ENCODE data around the gene DCDC1. TPM values are rescaled to one million over a fixed set of nuclear protein-coding genes. Genes with fewer than 3 reads are reported as not detected.

Gene DCDC1
- total RNA-seq, 1 experiment from 2014 or later = 0.68 TPM

DNA sequence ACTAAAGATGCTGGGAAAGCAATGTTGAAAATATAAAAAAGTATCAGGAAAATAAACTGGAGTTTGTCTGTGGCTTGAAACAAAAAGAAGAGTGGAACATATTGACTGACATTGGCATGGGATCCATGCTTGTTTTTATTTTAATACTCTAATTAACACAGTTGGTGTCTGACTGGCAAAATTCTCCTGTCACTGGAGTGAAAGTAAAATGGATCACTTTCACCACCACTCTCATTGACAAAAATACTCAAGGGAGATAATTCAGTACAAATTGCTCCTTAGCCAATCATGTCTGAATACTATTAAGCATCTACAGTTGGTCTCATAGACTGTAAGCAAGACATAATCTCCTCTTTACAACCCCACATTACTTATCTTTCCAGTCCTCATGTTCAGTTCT lies 101.8 kb downstream of the DCDC1 start:
- TF ChIP-seq, protein P1, sequence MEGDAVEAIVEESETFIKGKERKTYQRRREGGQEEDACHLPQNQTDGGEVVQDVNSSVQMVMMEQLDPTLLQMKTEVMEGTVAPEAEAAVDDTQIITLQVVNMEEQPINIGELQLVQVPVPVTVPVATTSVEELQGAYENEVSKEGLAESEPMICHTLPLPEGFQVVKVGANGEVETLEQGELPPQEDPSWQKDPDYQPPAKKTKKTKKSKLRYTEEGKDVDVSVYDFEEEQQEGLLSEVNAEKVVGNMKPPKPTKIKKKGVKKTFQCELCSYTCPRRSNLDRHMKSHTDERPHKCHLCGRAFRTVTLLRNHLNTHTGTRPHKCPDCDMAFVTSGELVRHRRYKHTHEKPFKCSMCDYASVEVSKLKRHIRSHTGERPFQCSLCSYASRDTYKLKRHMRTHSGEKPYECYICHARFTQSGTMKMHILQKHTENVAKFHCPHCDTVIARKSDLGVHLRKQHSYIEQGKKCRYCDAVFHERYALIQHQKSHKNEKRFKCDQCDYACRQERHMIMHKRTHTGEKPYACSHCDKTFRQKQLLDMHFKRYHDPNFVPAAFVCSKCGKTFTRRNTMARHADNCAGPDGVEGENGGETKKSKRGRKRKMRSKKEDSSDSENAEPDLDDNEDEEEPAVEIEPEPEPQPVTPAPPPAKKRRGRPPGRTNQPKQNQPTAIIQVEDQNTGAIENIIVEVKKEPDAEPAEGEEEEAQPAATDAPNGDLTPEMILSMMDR (IDR thresholded peaks at IDR 0.05; ENCODE audit: unreplicated experiment) = no peak
- no TSS peak for BruUV-seq (replicated peaks)
- H3K4me1 Mint-ChIP-seq (ENCODE audit: low read depth, unreplicated experiment) = no peaks in the 10 kb centered on the region
- no peaks in the 10 kb centered on the region for H3K36me3 Mint-ChIP-seq (ENCODE audit: insufficient read depth, unreplicated experiment)
- no peak for DNase-seq
- peaks cover 2% of the 10 kb centered on the region for H3K9me3 Mint-ChIP-seq (ENCODE audit: low read depth, unreplicated experiment)
- H3K27ac Mint-ChIP-seq (ENCODE audit: unreplicated experiment) = no peak overlapping the region
- intact Hi-C loops (cut with micrococcal nuclease; ENCODE audit: unreplicated experiment) = no loop called here
- no peak overlapping the region for H3K4me3 Mint-ChIP-seq (ENCODE audit: low read depth, unreplicated experiment)
- no peaks in the 10 kb centered on the region for H3K27me3 Mint-ChIP-seq (ENCODE audit: unreplicated experiment)
- CTCF ChIA-PET = no interaction called here

DNA sequence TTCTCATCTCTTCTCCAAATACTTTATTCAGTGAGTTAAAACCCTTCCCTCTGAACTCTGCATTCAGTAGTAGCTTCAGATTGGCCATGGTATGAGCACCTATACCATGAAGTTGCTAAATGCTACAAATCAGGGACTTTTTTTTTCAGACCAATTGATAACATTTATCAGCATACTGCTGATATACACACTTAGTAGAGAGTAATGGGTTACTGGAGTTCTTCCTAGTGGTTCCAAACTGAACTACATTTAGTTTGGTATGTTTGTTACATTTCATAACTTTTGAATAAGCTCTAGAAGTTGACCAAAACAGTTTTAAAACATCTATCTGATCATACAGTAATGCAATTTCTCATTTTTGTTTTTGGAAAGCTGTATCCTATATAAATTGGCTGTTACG lies 104.7 kb downstream of the DCDC1 start:
- Mint-ChIP-seq H3K9me3 (ENCODE audit: low read depth, unreplicated experiment) (no peaks in the 10 kb centered on the region), H3K27ac (ENCODE audit: unreplicated experiment) (no peak overlapping the region), H3K4me3 (ENCODE audit: low read depth, unreplicated experiment) (no peak overlapping the region), H3K36me3 (ENCODE audit: insufficient read depth, unreplicated experiment) (no peaks in the 10 kb centered on the region), H3K4me1 (ENCODE audit: low read depth, unreplicated experiment) (no peaks in the 10 kb centered on the region), H3K27me3 (ENCODE audit: unreplicated experiment) (no peaks in the 10 kb centered on the region)
- no peak for DNase-seq
- BruUV-seq (replicated peaks) = no TSS peak
- CTCF ChIA-PET = no interaction called here
- intact Hi-C loops (cut with micrococcal nuclease; ENCODE audit: unreplicated experiment) = no loop called here
- TF ChIP-seq, protein P1 (IDR thresholded peaks at IDR 0.05; ENCODE audit: unreplicated experiment) = no peak

DNA sequence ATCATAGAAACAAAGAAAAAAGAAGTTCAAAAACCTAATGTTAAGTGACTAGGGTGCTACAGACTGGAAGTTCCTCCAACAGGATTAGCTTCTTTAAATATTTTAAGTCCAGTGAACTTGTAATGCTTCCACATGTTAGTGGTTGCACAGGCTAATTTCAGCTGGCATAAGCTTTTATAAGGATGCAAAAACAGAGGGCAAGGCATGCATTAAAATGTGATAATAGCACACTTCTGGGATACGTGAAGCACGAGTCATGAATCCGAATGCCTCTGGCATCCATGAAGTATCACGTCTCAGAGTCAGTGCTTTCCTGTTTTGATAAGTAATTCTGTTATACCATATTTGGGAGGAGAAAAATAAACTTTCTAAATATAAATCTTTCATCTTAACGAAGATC lies 106.8 kb downstream of the DCDC1 start:
- Mint-ChIP-seq H3K9me3 (ENCODE audit: low read depth, unreplicated experiment) (no peaks in the 10 kb centered on the region), H3K27me3 (ENCODE audit: unreplicated experiment) (peaks cover 10% of the 10 kb centered on the region), H3K27ac (ENCODE audit: unreplicated experiment) (no peak overlapping the region), H3K4me1 (ENCODE audit: low read depth, unreplicated experiment) (no peaks in the 10 kb centered on the region), H3K4me3 (ENCODE audit: low read depth, unreplicated experiment) (no peak overlapping the region), H3K36me3 (ENCODE audit: insufficient read depth, unreplicated experiment) (no peaks in the 10 kb centered on the region)
- intact Hi-C loops (cut with micrococcal nuclease; ENCODE audit: unreplicated experiment) = no loop called here
- TF ChIP-seq, protein P1 (IDR thresholded peaks at IDR 0.05; ENCODE audit: unreplicated experiment) = no peak
- no TSS peak for BruUV-seq (replicated peaks)
- CTCF ChIA-PET = no interaction called here
- no peak for DNase-seq

DNA sequence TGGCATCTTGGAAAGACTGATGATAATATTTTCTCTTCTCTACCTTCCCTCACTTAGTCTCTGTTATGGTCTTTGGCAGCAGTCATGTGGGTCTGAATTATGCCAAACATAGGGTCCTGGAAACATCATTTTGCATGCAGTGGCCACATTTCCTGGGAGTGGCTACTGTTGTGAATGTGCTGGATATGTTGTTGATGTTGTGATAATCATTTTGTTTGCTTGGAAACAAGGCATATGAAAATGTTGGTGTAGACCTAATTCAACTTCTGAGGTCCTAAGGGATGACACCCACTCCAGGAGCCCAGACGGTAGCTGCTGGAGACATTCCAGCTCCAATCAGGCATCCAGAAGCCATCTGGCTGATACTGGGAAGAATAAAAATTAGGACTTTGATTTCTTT lies 109.7 kb downstream of the DCDC1 start:
- no peak overlapping the region for H3K27ac Mint-ChIP-seq (ENCODE audit: unreplicated experiment)
- H3K4me3 Mint-ChIP-seq (ENCODE audit: low read depth, unreplicated experiment) = no peak overlapping the region
- intact Hi-C loops (cut with micrococcal nuclease; ENCODE audit: unreplicated experiment) = no loop called here
- H3K27me3 Mint-ChIP-seq (ENCODE audit: unreplicated experiment) = peaks cover 20% of the 10 kb centered on the region
- no TSS peak for BruUV-seq (replicated peaks)
- no peaks in the 10 kb centered on the region for H3K36me3 Mint-ChIP-seq (ENCODE audit: insufficient read depth, unreplicated experiment)
- DNase-seq = no peak
- H3K4me1 Mint-ChIP-seq (ENCODE audit: low read depth, unreplicated experiment) = no peaks in the 10 kb centered on the region
- TF ChIP-seq, protein P1 (IDR thresholded peaks at IDR 0.05; ENCODE audit: unreplicated experiment) = no peak
- no peaks in the 10 kb centered on the region for H3K9me3 Mint-ChIP-seq (ENCODE audit: low read depth, unreplicated experiment)
- CTCF ChIA-PET = no interaction called here

All from Calu3 (cell line).